K562 (cell line): ENCODE results near the gene CYTH1. TPM values are rescaled to one million over a fixed set of nuclear protein-coding genes. Genes with fewer than 3 reads are reported as not detected.

Source experiments
- ARID1B ChIP-seq: fragments of 450-650 bp; IDR thresholded peaks from 2 replicates; pipeline ENCODE4 v1.6.1; 2016; ENCODE audit warnings: antibody characterized with exemption, mild to moderate bottlenecking, inconsistent platforms
- DDX20 ChIP-seq: fragments of 450-650 bp; IDR thresholded peaks from 2 replicates; pipeline ENCODE4 v1.6.1; 2016; ENCODE audit warnings: missing genetic modification characterization, low read depth, mild to moderate bottlenecking, missing compliant biosample characterization, moderate library complexity
- ELK1 ChIP-seq: sonication (generic); formaldehyde crosslinking; IDR thresholded peaks from 2 replicates; pipeline ENCODE4 v1.8.1; 2022; ENCODE audit warnings: missing genetic modification reagents
- HEY1 ChIP-seq: fragments of 250-450 bp; sonication (Bioruptor Pico); IDR thresholded peaks from 2 replicates; pipeline ENCODE4 v1.5.0; 2020; ENCODE audit warnings: mild to moderate bottlenecking, moderate library complexity, borderline replicate concordance
- KAT2B ChIP-seq: IDR thresholded peaks from one replicate; pipeline ENCODE4 v1.6.1; 2012; ENCODE audit warnings: low read depth, mild to moderate bottlenecking, control low read depth, inconsistent platforms, low read length, moderate library complexity
- MAZ ChIP-seq, 2 experiments: fragments of 450-650 bp in 1 of 2; sonication (generic) in 1 of 2; formaldehyde crosslinking; IDR thresholded peaks in 1 of 2; conservative IDR thresholded peaks in 1 of 2; 2 replicates each; pipeline versions ENCODE4 v1.4.0 to v1.5.0; 2020; ENCODE audit warnings: mild to moderate bottlenecking in 1 of 2, missing genetic modification reagents in 1 of 2
- PYGO2 ChIP-seq: fragments of 450-650 bp; IDR thresholded peaks from 2 replicates; pipeline ENCODE4 v1.6.1; 2016; ENCODE audit warnings: mild to moderate bottlenecking, missing genetic modification characterization, moderate library complexity, missing compliant biosample characterization
- RCOR1 ChIP-seq, 2 experiments: IDR thresholded peaks; 2 replicates each; pipeline ENCODE4 v1.6.1; 2012; ENCODE audit warnings: low read depth in 2 of 2, low read length in 2 of 2, borderline replicate concordance in 1 of 2, improper control_type of control experiment in 1 of 2
- RREB1 ChIP-seq: fragments of 250-450 bp; sonication (Bioruptor Pico); IDR thresholded peaks from 2 replicates; pipeline ENCODE4 v1.4.0; 2020
- SIN3A ChIP-seq, 2 experiments: fragments of 150-350 bp in 1 of 2; IDR thresholded peaks; 2 replicates each; pipeline ENCODE4 v1.6.1; 2011 to 2016; ENCODE audit warnings: borderline replicate concordance in 2 of 2, low read depth in 2 of 2, low read length in 2 of 2, mild to moderate bottlenecking in 2 of 2, moderate library complexity in 2 of 2; ENCODE audit not compliant: control insufficient read depth in 1 of 2
- TFAM ChIP-seq: fragments of 250-450 bp; sonication (Bioruptor Pico); conservative IDR thresholded peaks from 2 replicates; pipeline ENCODE4 v1.5.0; 2021; ENCODE audit warnings: mild to moderate bottlenecking, moderate library complexity
- ZEB2 ChIP-seq: fragments of 450-650 bp; IDR thresholded peaks from 2 replicates; pipeline ENCODE4 v1.6.1; 2016
- ZNF263 ChIP-seq: sonication (generic); formaldehyde crosslinking; IDR thresholded peaks from 2 replicates; pipeline ENCODE4 v1.8.0; 2022; ENCODE audit warnings: mild to moderate bottlenecking, missing genetic modification reagents, borderline replicate concordance
- ZNF609 ChIP-seq: sonication (generic); formaldehyde crosslinking; IDR thresholded peaks from 2 replicates; pipeline ENCODE4 v1.8.1; 2023; ENCODE audit warnings: missing genetic modification reagents, mild to moderate bottlenecking, borderline replicate concordance
- ZNF717 ChIP-seq: fragments of 250-450 bp; sonication (Bioruptor Pico); IDR thresholded peaks from 2 replicates; pipeline ENCODE4 v1.5.0; 2021
- polyA plus RNA-seq, 8 experiments: library from polyadenylated mRNA; depleted of rRNA in 4 of 8; stranded (reverse) in 5 of 8; unstranded in 3 of 8; fragments of >200 nt; fragmentation: Nextera tagmentation in 2 of 8; fragmentation: Illumina TruSeq in 1 of 8; extraction: Ambion mirVana in 2 of 8; extraction: Trizol in 1 of 8; gene quantifications; 2 replicates each; pipeline versions ENCODE4 v1.2.1 to v1.2.3, GENCODE V29; 2011 to 2014; ENCODE audit warnings: inconsistent platforms in 1 of 8, missing spikeins in 1 of 8
- total RNA-seq, 7 experiments: library from RNA; depleted of rRNA in 6 of 7; stranded (reverse); fragments of >200 nt in 6 of 7; fragmentation: Illumina TruSeq in 2 of 7; extraction: Trizol in 2 of 7; gene quantifications; 2 replicates each; pipeline versions ENCODE4 v1.2.1 to v1.2.3, GENCODE V29; 2011 to 2021; ENCODE audit warnings: low replicate concordance in 1 of 7

Gene CYTH1
- total and polyA plus RNA-seq, 9 of the 15 experiments (the other 6 are each of a cell fraction or from before 2014, with no cell fraction given): 0.52 to 27.7 (median 16.8) TPM

GRCh38 chr17:78785011-78785662 is 3.1 kb upstream of the CYTH1 start (continued):
- TF ChIP-seq ELK1 (no peak), MAZ (CRISPR knock-in tag; conservative IDR thresholded peaks at IDR 0.05 in 1 of 2, IDR thresholded peaks at IDR 0.05 in 1 of 2) (no peak; a peak in 1 of 4 replicates), RREB1 (CRISPR knock-in tag) (no peak), DDX20 (tag) (no peak), ARID1B (peak; percentile 85), HEY1 (CRISPR knock-in tag) (no peak), PYGO2 (tag) (no peak), ZNF263 (CRISPR knock-in tag) (no peak), TFAM (CRISPR knock-in tag) (no peak), RCOR1 (IDR thresholded peaks at IDR 0.05; ENCODE audit: borderline replicate concordance in 1 of 2, low read depth in 2 of 2, low read length in 2 of 2) (peak in 1 of 2 experiments; percentile 70; a peak in 3 of 4 replicates), KAT2B (no peak), ZNF717 (CRISPR knock-in tag) (no peak), ZNF609 (CRISPR knock-in tag) (no peak), SIN3A (IDR thresholded peaks at IDR 0.05; ENCODE audit: borderline replicate concordance in 2 of 2, control insufficient read depth in 1 of 2, low read depth in 2 of 2, low read length in 2 of 2) (0 out of 4 replicates have a peak, but pooled peaks of 1 of the 2 experiments have one; percentile 25), ZEB2 (peak; percentile 43; the same call in 1 of the 2 replicates)
